HG02678 (cell line): ENCODE data around the gene OR7C1.
"Not testable (repeated sequence)": the region's sequence is repeated elsewhere in the genome, so short reads cannot be mapped to it uniquely, and the experiment has no call there.

Experiments used
- ATAC-seq: cut with Tn5 transposase; IDR thresholded peaks from one replicate; pipeline ENCODE4 v1.9.1; 2021; ENCODE audit warnings: mild to moderate bottlenecking, moderate library complexity; ENCODE audit not compliant: unreplicated experiment

The OR7C1 gene

DNA sequence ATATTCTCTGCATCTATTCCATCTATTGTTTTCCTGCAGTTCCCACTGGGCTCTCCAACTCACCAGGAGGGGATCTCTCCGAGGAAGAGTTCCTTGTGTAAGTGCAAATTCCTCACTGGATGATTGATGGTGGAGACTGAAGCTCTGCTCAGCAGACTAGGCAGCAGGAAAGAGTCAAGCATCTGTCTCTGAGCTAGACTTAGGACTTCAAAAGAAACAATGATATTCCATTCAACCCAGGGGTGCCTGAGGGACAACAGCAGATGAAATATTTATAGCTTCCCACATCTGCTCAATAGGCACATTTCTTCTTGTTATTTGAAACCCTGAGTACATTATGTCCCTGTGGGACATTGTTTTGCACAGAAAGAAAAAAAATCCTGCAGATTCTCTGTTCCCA, at the start of gene OR7C1, which contains the start of gene OR7A5:
TSS of gene OR7C1 (minus strand) at position 175 of the 400 bp plus-strand sequence. CDS start 35,049 bp downstream, outside the sequence.
TSS of gene OR7A5 (minus strand) at position 175 of the 400 bp plus-strand sequence. CDS start 6,944 bp downstream, outside the sequence.
- no peak for ATAC-seq

GRCh38 chr19:14871619-14872230, 36.7 kb upstream of the OR7C1 start:
- ATAC-seq, result no peak

- ATAC-seq, result no peak
Measured at GRCh38 chr19:14868497-14868896, 33.5 kb upstream of the OR7C1 start.

GRCh38 chr19:14848822-14849221, 13.8 kb upstream of the OR7C1 start, which contains the start of gene OR7A10:
OR7A10 (minus strand) TSS chr19:14848922; CDS start chr19:14841877, 7,045 bp downstream.
- no peak for ATAC-seq

DNA sequence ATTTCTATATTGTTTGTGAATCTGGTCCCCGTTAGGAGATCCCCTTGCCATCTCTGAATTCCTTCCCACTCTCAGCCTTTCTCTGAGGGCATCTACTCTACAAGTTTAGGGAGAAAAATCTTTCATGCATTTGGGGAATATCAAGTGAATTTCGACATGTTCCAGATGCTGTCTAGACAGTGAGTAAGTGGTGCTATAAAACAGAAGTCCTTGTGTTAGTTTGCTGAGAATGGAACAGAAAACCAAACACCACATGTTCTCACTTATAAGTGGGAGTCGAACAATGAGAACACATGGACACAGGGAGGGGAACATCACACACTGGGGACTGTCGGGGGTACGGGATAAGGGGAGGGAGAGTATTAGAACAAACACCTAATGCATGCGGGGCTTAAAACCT, 8.6 kb upstream of the OR7C1 start:
- ATAC-seq, result no peak

- no peak for ATAC-seq
Measured at GRCh38 chr19:14843169-14843568, 8.2 kb upstream of the OR7C1 start.

DNA sequence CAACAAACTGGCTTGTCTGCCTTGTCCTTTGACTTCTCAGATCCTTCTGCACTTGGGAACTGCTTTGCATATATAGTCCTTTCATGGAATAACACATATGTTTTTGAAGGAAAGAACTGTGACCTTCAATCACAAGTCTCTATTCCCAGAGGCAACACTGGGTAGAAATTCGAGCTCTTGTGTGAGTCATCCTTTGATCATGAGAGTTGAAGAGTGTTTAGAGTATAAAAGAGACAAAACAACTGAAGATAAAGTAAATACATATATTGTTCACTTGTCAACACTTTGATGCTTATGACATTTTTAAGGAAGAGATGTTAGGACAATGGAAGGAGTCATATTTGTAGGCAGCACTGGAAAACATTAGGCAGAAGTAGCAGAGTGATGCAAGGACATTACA, 5.2 kb upstream of the OR7C1 start:
- ATAC-seq, result no peak

DNA sequence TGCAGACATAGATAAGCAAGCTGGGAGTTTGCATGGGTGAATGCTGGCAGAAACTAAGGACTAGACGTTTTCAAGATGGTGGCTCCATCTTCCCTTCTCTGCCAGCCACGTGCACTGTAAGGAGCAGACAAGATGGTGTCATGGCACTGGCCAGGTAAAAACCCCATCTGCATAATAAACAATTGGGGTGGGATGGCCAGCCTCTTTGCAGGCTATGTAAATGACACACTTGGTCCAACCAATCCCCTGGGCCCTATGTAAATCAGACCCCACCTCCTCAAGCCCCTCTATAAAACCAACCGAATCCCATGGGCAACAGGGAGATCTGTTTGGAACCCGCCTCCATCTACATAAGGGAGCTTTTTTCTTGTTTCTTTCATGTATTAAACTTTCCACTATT, 2.4 kb upstream of the OR7C1 start:
- no peak for ATAC-seq

DNA sequence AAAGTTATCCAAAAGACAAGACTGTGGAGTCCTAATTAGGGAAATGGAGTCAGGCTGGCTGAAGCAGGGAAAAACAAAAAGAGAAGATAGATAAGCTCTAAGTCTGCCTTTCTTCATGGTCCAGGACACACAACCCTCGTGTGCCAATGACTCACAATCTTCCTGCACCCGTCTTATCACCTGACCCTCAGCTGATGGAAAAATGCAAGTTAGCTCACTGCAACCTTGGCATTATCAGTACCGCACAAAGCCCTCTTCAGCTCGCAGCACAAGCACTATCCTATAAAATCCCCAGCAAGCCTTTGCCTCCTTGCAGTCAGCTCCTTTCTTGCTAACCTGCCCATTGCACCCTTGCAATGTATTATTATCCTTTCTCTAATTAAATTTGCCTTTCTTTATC, 4.3 kb downstream of the OR7C1 start:
- no peak for ATAC-seq

DNA sequence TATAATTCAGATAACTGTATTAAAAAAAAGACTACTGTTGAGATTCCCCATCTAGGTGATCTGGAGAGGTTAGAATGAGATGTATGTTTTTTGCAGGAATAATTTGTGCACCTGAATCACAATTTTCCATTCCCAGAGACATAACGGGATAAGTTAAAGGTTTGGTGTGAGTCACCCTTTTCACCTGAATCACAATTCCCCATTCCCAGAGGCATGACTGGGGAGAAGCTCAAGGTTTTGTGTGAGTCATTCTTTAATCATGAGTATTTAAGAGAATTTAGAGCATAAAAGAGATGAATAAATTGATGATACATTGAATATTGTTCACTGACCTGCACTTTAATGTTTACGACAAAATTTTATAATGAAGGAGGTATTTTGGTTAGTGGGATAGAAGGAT, 9.0 kb downstream of the OR7C1 start:
- no peak for ATAC-seq

DNA sequence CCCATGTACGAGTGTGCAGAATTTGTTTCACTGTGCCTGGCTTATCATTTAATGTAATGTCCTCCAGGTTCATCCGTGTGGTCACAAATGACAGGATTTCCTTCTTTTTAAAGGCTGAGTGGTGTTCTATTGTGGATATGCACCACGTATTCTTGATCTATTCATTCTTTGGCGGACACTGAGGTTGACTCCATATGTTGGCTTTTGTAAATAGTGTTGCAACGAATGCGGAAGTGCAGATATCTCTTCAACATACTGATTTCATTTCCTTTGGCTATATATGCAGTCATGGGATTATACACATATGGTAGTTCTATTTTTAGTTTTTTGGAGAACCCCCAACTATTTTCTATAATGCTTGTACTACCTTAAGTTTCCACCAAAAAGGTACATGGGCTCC, 13.0 kb downstream of the OR7C1 start:
- no peak for ATAC-seq

GRCh38 chr19:14818588-14818987, 16.4 kb downstream of the OR7C1 start:
- ATAC-seq, result no peak

- ATAC-seq, result no peak
Measured at GRCh38 chr19:14817052-14817451, 17.9 kb downstream of the OR7C1 start.

DNA sequence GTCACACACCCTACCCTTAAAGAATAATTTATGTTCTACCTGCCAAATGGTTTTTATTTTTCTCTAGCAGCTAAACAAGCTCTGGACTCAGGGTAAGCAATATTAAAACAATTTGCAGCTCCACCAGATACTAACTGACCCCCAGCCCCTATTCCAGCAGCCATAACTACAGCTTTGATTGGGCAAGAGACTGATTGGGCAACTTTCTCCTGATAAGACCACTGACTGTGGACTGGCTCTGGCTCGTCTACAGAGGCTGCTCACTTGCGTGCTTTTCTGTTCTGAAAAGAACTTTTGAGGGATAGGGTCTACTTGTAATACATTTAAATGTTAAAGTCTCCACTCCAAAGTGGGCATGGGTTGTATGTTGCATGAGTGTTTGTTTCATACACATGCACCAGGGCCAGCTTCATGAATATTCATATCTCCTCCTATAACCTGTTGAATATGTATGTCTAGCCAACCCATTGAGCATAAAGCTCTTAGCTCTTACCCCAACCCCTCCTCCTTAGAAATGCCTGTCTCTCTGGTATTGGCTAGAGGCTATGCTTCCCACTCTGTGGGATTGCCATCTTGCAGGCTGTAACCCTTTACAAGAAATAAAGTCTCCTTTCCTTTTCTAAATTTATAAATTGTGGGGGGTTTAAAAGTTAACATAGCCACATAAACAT, 19.9 kb downstream of the OR7C1 start:
- ATAC-seq, result no peak

- no peak for ATAC-seq
Measured at GRCh38 chr19:14809272-14810057, 25.5 kb downstream of the OR7C1 start.

DNA sequence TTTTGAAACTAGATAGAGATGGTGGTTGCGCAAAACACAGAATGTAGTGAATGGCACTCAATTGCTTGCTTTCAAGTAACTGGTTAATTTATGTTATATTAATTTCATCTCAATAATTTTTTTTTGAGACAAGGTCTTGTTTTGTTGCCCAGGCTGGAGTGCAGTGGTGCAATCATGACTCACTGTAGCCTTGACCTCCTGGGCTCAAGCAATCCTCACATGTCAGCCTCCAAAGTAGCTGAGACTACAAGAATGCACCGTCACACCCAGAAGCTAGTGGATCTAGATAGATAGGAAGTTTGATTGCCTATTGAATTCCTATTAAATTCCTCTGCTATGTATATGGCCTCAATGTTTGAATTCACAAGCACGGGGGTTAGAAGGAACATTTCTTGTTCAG, 30.2 kb downstream of the OR7C1 start:
- ATAC-seq, result no peak

GRCh38 chr19:14798760-14799159, 36.2 kb downstream of the OR7C1 start:
- ATAC-seq, result no peak

GRCh38 chr19:14796021-14796420, 39.0 kb downstream of the OR7C1 start:
- no peak for ATAC-seq

GRCh38 chr19:14795078-14795721, 39.8 kb downstream of the OR7C1 start:
- ATAC-seq, result no peak

DNA sequence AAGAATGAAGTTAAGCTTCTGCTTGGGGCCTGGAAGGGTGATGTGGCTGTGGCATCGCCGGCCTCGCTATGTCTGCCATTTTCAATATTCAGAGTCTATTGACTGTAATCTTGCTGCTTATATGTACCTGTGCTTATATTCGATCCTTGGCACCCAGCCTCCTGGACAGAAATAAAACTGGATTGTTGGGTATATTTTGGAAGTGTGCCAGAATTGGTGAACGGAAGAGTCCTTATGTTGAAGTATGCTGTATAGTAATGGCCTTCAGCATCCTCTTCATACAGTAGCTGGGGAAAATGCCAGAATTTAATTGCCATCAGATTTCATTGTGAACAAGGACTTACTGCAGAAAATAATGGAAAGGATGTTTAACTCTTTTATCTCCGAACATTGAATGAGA, 42.7 kb downstream of the OR7C1 start:
- not testable (repeated sequence) for ATAC-seq

- no peak for ATAC-seq
Measured at GRCh38 chr19:14786421-14786851, 48.5 kb downstream of the OR7C1 start.
